Stimulated activated CD4-positive, alpha-beta T cell treated with anti-CD3 and anti-CD28 coated beads, Interleukin-1b, Interleukin-23, amount 100 ng/mL, for 4 hours (primary cell): ENCODE results near the gene INPPL1.
"Not testable (repeated sequence)": the region's sequence is repeated elsewhere in the genome, so short reads cannot be mapped to it uniquely, and the experiment has no call there.

Source experiments
- DNase-seq, 2 donors: peaks; one replicate each; pipeline ENCODE4 v3.0.0-alpha.2; 2020; ENCODE audit warnings: low read depth in 2 of 2

Gene INPPL1, protein sequence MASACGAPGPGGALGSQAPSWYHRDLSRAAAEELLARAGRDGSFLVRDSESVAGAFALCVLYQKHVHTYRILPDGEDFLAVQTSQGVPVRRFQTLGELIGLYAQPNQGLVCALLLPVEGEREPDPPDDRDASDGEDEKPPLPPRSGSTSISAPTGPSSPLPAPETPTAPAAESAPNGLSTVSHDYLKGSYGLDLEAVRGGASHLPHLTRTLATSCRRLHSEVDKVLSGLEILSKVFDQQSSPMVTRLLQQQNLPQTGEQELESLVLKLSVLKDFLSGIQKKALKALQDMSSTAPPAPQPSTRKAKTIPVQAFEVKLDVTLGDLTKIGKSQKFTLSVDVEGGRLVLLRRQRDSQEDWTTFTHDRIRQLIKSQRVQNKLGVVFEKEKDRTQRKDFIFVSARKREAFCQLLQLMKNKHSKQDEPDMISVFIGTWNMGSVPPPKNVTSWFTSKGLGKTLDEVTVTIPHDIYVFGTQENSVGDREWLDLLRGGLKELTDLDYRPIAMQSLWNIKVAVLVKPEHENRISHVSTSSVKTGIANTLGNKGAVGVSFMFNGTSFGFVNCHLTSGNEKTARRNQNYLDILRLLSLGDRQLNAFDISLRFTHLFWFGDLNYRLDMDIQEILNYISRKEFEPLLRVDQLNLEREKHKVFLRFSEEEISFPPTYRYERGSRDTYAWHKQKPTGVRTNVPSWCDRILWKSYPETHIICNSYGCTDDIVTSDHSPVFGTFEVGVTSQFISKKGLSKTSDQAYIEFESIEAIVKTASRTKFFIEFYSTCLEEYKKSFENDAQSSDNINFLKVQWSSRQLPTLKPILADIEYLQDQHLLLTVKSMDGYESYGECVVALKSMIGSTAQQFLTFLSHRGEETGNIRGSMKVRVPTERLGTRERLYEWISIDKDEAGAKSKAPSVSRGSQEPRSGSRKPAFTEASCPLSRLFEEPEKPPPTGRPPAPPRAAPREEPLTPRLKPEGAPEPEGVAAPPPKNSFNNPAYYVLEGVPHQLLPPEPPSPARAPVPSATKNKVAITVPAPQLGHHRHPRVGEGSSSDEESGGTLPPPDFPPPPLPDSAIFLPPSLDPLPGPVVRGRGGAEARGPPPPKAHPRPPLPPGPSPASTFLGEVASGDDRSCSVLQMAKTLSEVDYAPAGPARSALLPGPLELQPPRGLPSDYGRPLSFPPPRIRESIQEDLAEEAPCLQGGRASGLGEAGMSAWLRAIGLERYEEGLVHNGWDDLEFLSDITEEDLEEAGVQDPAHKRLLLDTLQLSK

DNA sequence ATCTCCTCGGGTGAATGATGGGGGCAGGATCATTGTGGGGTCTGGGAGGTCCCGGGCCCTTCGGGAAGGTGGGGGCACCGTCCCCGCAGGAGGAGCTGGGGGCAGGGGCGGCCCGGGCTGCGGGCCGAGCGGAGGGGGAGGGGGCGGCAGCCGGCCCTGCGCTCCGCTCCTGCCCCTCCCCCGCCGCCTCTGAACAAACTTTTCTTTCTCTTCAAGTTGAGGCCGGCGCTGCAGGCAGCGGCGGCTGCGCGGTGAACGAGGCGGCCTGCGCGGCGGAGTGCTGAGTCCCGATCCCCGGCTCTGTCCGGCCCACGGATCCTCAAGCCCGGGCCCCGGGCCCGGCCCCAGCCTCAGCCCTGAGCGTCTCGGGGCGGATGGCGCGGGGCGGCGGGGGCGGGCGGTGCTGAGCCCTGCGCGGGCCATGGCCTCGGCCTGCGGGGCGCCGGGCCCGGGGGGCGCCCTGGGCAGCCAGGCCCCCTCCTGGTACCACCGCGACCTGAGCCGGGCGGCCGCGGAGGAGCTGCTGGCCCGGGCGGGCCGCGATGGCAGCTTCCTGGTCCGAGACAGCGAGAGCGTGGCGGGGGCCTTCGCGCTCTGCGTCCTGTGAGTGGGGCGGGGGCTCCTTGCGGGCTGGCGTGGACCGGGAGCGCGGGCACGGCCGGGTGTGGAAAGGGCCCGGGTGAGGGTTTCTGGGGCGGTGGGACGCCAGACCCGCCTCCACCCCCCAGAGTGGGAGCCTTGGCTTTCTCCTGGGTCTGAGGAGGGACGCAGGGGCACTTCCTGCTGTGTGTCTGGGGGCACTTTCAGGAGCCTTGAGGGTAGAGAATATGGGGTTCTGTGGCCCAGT is at the start of gene INPPL1:
Gene INPPL1 (plus strand): TSS at position 204 of the 847 bp plus-strand sequence. CDS start 218 bp downstream, at position 422.
- peak; percentile 21 to 53 for DNase-seq

DNA sequence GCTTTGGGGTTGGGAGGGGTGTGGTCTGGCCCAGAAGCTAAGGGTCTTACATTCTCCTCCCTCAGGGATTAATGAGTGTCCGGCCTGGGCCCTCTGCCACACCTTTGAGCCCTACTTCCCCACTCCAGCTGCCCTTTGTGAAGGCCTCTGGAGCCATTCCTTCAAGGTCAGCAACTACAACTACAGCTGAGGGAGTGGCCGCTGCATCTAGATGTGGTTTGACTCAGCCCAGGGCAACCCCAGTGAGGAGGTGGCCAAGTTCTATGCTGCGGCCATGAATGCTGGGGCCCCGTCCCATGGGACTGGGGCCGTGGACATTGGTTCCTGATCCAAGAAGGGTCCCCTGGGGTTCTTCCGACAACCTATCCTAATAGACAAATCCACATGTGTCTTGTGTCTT is 46.9 kb upstream of the INPPL1 start:
- DNase-seq = no peak

DNA sequence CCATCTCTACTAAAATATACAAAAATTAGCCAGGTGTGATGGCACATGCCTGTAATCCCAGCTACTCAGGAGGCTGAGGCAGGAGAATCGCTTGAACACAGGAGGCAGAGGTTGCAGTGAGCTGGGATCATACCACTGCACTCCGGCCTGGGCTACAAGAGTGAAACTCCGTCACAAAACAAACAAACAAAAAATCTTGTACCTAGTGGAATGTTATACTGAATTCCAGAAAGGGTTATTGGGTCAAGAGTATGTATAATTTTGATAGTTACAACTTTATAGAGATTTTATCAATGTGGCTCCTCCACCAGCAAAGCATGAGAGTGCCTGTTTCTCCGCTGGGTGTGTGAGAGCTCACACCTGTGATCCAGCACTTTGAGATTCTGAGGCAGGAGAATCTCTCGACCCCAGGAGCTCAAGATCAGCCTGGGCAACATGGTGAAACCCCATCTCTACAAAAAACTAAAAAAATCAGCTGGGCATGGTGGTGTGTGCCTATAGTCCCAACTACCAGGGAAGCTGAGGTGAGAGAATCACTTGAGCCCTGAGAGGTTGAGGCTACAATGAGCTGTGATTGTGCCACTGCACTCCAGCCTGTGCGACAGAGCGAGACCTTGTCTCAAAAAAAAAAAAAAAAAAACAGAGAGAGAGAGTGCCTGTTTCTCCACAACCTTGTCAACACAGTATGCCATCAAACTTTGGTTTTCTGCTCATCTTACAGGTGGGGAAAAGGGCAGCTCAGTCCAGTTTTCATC is 45.3 kb upstream of the INPPL1 start:
- no peak for DNase-seq

DNA sequence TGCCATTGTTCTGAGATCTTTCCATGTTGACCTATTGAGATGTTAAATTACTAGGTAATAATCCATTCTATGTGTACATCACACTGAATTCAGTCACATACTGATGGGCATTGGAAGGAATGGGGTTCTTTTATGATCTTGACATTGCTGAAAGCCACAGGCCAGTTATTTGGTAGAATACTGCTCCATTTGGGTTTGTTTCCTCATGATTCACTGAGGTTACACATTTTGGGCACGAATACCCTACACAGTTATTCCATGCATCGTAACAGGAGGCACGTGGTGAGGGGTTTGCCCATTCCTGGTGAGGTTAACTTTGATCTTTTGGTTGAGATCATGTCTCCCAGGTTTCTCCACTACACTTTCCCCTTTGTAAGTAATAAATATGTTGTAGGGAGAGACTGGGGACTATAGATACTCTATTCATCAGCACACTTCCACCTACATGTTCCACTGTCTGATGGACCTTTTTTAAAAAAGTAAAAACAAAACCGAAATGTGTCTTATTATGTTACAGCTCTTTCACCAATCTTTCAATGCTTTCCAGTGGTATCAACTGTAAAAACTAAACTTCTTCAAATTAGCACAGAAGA is 44.7 kb upstream of the INPPL1 start:
- no peak for DNase-seq

DNA sequence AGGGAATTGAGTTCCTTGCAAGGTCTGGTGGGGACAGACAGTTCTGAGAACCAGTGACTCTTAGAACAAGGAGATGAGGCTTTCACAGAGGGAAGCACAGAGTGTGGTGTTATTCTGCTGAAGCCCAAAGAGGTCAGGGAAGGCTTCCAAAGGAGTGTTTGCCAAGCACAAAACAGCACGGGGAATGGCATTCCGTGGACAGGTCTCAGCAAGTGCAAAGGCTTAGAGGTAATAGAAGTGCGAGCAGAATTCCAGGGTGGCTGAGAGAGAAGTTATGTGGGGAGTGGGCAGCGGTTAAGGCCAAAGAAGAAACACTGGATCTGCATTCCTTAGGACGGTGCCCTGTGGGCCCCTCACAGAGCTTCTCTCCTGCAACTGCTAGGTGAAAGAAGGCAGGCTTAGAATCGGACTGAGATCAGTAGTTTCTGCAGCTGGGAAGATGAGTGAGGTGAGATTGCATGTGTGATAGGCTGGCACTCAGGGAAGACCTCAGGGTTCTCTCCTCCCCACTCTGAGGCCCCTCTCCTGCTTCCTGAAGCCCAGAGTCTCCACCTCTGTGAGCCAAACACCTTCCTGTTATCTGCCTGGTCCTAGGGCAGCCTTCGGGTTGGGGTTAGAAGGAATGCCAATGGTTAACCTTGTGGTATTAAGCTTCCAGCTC is 43.5 kb upstream of the INPPL1 start:
- DNase-seq = not testable (repeated sequence)

DNA sequence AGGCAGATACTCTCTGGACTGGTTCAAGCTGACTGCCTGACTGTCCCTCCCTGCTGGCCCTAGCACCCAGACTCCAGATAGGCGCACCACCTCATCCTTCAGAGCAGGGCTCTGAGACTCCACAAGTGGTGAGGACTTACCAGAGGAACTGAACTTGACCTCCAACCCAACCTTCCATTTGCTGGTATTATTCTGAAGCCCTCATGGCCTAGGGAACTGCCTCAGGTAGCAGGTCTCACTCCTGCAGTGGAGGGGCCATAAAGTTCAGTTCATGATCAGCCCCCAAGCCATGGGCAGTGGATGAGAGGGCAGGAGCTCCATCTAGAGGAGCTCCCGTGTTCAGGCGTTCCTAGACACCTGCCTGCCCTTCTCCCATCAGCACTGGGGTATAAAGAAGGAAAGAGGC is 43.0 kb upstream of the INPPL1 start:
- DNase-seq = not testable (repeated sequence)

DNA sequence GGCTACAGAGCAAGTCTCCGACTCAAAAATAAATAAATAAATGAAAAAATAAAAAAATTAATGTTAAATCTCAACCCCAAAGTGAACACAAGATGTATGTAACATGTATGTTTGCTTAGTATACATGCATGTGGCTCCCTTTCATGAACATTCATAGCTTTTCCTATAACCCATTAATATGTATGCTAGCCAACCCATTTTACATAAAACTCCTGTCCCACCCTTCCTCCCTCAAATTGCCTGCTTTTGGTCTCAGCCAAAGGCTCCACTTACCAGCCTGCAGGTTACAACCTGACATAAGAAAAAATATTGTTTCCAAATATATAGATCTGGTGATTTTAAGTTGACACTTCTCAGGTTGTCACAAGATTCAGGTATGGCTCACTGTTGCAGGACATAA is 36.3 kb upstream of the INPPL1 start:
- no peak for DNase-seq

DNA sequence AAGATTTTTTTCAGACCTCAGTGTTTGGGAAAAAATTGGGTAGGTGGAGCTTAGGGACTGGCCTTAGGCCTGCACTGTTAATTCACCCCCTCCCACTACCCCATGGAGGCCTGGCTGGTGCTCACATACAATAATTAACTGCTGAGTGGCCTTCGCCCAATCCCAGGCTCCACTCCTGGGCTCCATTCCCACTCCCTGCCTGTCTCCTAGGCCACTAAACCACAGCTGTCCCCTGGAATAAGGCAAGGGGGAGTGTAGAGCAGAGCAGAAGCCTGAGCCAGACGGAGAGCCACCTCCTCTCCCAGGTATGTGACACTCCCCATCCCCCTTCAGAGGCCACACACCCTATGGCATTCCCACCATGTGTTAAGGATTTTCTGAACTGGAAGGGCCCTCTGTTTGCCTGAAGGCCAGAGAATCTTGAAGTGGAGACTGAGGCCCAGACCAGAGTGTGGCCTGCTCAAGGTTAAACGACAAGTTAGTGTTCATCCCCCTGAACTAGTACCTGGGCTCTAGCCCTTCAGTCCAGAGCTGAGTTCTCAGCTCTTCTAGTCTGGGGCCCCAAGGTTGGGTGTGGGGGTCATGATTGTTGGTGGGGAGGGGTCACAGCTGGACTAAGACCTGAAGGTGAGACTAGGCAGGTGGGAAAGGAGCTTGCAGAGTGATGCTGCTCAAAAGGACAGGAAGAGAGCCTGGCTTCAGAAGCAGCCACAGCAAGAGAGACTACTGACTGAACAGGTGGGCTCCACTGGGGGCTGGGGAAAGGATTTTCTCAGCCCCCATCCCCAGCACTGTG is 34.9 kb upstream of the INPPL1 start:
- no peak for DNase-seq

DNA sequence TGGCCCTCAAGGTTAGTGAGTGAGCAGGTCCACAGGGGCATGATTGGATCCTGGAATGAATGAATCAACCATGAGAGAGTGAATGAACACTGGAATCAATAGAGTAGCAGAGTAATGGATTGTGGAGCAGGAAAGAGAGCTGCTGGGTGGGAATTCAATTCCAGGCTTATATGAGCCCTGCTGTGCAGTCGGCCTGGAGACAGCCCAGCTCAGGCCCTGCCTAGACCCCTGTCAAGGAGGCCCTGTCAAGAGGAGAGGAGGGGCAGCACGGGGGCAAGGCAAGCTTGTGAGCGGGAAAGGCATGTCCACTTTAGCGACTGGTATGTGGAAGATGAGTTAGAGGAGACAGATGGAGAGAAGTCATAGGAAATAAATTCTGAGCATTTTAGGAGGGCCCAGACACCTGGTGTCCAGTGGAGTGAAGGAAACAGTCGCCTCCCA is 33.9 kb upstream of the INPPL1 start:
- DNase-seq = no peak

DNA sequence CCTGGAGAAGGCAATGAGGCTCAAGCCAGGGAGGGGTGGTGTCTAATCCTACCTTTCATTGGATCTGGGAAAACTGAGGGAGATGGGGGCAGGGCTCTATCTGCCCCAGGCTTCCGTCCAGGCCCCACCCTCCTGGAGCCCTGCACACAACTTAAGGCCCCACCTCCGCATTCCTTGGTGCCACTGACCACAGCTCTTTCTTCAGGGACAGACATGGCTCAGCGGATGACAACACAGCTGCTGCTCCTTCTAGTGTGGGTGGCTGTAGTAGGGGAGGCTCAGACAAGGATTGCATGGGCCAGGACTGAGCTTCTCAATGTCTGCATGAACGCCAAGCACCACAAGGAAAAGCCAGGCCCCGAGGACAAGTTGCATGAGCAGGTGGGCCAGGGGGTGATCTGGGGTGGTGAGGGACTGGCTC is 32.6 kb upstream of the INPPL1 start, which contains the start of gene FOLR1:
Gene FOLR1 (plus strand): TSS at position 180 of the 421 bp plus-strand sequence. CDS start 34 bp downstream, at position 214.
- DNase-seq = no peak

DNA sequence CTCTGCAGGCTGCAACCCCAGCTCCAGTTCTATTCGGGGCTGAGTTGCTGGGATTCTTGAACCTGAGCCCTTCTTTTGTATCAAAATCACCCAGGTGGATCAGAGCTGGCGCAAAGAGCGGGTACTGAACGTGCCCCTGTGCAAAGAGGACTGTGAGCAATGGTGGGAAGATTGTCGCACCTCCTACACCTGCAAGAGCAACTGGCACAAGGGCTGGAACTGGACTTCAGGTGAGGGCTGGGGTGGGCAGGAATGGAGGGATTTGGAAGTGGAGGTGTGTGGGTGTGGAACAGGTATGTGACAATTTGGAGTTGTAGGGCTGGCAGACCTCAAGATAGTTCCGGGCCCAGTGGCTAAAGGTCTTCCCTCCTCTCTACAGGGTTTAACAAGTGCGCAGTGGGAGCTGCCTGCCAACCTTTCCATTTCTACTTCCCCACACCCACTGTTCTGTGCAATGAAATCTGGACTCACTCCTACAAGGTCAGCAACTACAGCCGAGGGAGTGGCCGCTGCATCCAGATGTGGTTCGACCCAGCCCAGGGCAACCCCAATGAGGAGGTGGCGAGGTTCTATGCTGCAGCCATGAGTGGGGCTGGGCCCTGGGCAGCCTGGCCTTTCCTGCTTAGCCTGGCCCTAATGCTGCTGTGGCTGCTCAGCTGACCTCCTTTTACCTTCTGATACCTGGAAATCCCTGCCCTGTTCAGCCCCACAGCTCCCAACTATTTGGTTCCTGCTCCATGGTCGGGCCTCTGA is 28.9 kb upstream of the INPPL1 start:
- DNase-seq = no peak

DNA sequence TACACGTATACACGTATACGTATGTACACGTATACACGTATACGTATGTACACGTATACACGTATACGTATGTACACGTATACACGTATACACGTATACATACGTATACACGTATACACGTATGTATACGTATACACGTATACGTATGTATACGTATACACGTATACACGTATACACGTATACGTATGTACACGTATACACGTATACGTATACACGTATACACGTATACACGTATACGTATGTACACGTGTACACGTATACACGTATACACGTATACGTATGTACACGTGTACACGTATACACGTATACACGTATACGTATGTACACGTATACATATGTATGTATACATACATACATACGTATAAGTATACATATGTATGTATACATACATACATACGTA is 23.1 kb upstream of the INPPL1 start:
- DNase-seq = not testable (repeated sequence)

DNA sequence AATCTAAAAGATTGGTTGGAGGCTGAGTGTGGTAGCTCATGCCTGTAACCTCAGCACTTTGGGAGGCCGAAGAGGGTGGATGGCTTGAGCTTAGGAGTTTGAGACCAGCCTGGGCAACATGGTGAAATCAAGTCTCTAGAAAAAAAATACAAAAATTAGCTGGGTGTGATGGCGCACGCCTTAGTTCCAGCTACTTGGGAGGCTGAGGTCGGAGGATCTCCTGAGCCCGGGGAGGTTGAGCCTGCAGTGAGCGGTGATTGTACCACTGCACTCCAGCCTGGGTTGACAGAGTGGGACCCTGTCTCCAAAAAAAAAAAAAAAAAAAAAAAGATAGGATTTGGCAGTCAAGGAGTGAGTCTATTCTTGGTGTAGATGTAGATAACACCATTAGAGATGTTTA is 22.0 kb upstream of the INPPL1 start:
- DNase-seq = no peak

DNA sequence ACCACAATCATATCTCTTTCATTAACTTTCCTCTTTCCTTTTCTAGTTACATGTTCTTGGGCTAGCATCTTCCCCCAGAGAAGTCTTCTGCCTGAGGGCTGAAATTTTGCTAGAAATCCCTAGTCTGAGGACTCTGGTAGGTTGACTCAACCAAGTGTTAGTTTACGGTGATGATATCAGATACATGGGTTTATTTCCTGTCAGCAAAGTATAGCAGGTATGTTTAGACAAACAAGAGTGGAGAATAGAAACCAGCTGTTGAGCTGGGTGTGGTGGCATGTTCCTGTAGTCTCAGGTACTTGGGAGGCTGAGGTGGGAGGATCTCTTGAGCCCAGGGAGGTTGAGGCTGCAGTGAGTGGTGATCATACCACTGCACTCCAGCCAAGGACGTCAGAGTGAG is 21.4 kb upstream of the INPPL1 start:
- no peak for DNase-seq

DNA sequence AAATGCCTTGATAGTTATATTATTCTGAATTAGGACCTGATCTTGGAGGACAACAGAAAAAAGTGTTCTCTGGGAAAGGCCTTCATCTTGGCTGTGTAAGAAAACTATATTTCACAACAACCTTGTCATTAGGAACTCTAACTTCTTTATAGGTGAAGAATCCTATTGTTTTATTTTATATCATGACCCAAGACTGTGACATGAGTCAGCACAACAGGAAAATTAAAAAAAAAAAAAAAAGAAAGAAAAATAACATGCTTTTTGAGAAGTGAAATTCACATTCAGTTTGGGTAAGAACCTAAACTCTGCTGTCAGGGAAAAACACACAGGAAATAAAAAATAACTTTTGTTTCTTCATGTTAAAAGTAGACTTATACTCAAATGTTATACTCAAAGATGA is 19.7 kb upstream of the INPPL1 start:
- no peak for DNase-seq

DNA sequence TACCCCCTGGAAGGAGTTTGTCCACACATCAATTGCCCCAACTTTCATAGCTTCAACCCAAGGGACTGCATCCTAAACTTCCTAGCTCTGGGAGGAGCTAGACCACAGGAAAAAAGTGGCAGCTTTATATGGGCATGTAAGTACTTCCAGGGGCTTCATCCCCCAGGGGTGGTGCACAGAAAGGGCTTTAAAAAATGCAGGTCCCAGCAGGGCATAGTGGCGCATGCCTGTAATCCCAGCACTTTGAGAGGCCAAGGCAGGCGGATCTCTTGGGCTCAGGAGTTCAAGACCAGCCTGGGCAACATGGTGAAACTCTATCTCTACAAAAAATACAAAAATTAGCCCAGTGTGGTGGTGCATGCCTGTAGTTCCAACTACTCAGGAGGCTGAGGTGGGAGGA is 17.8 kb upstream of the INPPL1 start:
- not testable (repeated sequence) for DNase-seq

DNA sequence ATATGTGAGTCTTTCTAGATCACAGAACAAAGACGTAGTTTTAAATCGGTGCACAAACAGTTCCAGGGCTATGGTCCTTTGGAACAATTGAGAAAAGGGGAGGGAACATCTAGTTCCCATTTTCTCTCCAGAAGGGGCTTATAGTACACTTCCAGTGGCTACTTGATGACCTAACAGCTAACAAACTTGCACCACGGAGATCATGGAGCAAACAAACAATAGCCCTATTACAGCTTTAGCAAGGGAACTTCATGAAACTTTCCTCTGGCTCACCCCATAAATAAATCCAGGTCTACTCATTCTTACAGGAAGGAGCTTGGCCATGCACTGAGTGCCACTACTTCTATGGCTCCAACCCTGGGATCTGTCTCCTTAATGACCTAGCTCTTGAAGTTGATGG is 16.3 kb upstream of the INPPL1 start:
- DNase-seq = no peak

DNA sequence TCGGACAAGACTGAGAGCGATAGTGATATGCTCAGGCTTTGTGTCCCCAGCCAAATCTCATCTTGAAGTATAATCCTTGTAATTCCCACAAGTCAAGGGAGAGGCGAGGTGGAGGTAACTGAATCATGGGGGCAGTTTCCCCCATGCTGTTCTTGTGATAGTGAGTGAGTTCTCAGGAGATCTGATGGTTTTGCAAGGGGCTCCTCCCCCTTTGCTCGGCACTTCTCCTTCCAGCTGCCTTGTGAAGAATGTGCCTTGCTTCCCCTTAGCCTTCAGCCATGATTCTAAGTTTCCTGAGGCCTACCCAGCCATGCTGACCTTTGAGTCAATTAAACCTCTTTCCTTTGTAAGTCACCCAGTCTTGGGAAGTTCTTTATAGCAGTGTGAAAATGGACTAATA is 15.5 kb upstream of the INPPL1 start:
- no peak for DNase-seq
